Mesenchymal stem cell (in vitro differentiated cells and primary cell): ENCODE results near the gene GZMH.
"Not testable (repeated sequence)": the region's sequence is repeated elsewhere in the genome, so short reads cannot be mapped to it uniquely, and the experiment has no call there.

Experiments
- DNase-seq: peaks from one replicate; pipeline ENCODE4 v3.0.0-alpha.2; 2013
- H2AFZ ChIP-seq: one replicate; pipeline ENCODE4 v1.6.1; 2013; ENCODE audit warnings: low read depth, mild to moderate bottlenecking, control low read depth, inconsistent platforms, low read length, moderate library complexity
- H2AK5ac ChIP-seq: 2 replicates; pipeline ENCODE4 v1.6.1; 2013; ENCODE audit warnings: low read length, moderate library complexity, mild to moderate bottlenecking, inconsistent platforms; ENCODE audit not compliant: severe bottlenecking
- H2BK120ac ChIP-seq: one replicate; pipeline ENCODE4 v1.6.1; 2013; ENCODE audit warnings: low read depth, mild to moderate bottlenecking, inconsistent platforms, low read length, moderate library complexity
- H2BK12ac ChIP-seq, 2 experiments: one replicate each; pipeline ENCODE4 v1.6.1; 2013; ENCODE audit warnings: inconsistent platforms in 2 of 2, low read length in 2 of 2, mild to moderate bottlenecking in 2 of 2, moderate library complexity in 2 of 2, control low read depth in 1 of 2
- H2BK15ac ChIP-seq: one replicate; pipeline ENCODE4 v1.6.1; 2013; ENCODE audit warnings: mild to moderate bottlenecking, low read depth, inconsistent platforms; ENCODE audit not compliant: poor library complexity, severe bottlenecking
- H2BK5ac ChIP-seq: 2 replicates; pipeline ENCODE4 v1.6.1; 2013; ENCODE audit warnings: low read depth, mild to moderate bottlenecking, low read length, control low read depth, inconsistent platforms; ENCODE audit not compliant: poor library complexity, severe bottlenecking
- H3K14ac ChIP-seq, 2 experiments: one replicate each; pipeline ENCODE4 v1.6.1; 2013; ENCODE audit warnings: inconsistent platforms in 2 of 2, low read length in 2 of 2, control low read depth in 1 of 2, mild to moderate bottlenecking in 1 of 2, moderate library complexity in 1 of 2
- H3K18ac ChIP-seq, 2 experiments: one replicate each; pipeline ENCODE4 v1.6.1; 2013; ENCODE audit warnings: inconsistent platforms in 2 of 2, low read length in 2 of 2, control low read depth in 1 of 2, low read depth in 1 of 2, mild to moderate bottlenecking in 1 of 2
- H3K23ac ChIP-seq, 2 experiments: one replicate each; pipeline ENCODE4 v1.6.1; 2013; ENCODE audit warnings: inconsistent platforms in 2 of 2, low read length in 2 of 2, mild to moderate bottlenecking in 2 of 2, moderate library complexity in 2 of 2, control low read depth in 1 of 2
- H3K27ac ChIP-seq: 2 replicates; pipeline ENCODE4 v1.5.1; 2013; ENCODE audit warnings: mild to moderate bottlenecking, moderate library complexity, low read length, control low read depth, inconsistent platforms; ENCODE audit not compliant: poor library complexity, severe bottlenecking
- H3K27me3 ChIP-seq, 2 experiments: 2 replicates each; pipeline versions ENCODE4 v1.6.1 to v1.7.0; 2013; ENCODE audit warnings: low read length in 2 of 2, mild to moderate bottlenecking in 2 of 2, moderate library complexity in 2 of 2, control low read depth in 1 of 2, inconsistent platforms in 1 of 2; ENCODE audit not compliant: control insufficient read depth in 1 of 2, insufficient read depth in 1 of 2
- H3K36me3 ChIP-seq, 2 experiments: 2 replicates each; pipeline versions ENCODE4 v1.6.1 to v1.7.0; 2013; ENCODE audit warnings: low read length in 2 of 2, control low read depth in 1 of 2, inconsistent platforms in 1 of 2, low read depth in 1 of 2, mild to moderate bottlenecking in 1 of 2; ENCODE audit not compliant: insufficient read depth in 2 of 2, control insufficient read depth in 1 of 2
- H3K4ac ChIP-seq, 2 experiments: one replicate each; pipeline ENCODE4 v1.6.1; 2013; ENCODE audit warnings: inconsistent platforms in 2 of 2, low read length in 2 of 2, mild to moderate bottlenecking in 2 of 2, moderate library complexity in 2 of 2, control low read depth in 1 of 2, low read depth in 1 of 2
- H3K4me1 ChIP-seq: 2 replicates; pipeline ENCODE4 v1.6.1; 2013; ENCODE audit warnings: low read depth, low read length, control low read depth; ENCODE audit not compliant: control insufficient read depth, insufficient read depth
- H3K4me2 ChIP-seq: 2 replicates; pipeline ENCODE4 v1.6.1; 2013; ENCODE audit warnings: low read length, mild to moderate bottlenecking, inconsistent platforms; ENCODE audit not compliant: poor library complexity, severe bottlenecking
- H3K4me3 ChIP-seq, 2 experiments: 2 replicates each; pipeline versions ENCODE4 v1.5.1 to v1.7.0; 2013; ENCODE audit warnings: low read length in 2 of 2, mild to moderate bottlenecking in 2 of 2, control low read depth in 1 of 2, low read depth in 1 of 2; ENCODE audit not compliant: insufficient read depth in 1 of 2
- H3K79me1 ChIP-seq: replicated peaks from 2 replicates; pipeline ENCODE4 v1.6.1; 2013; ENCODE audit warnings: mild to moderate bottlenecking, control low read depth, low read length, inconsistent platforms; ENCODE audit not compliant: poor library complexity, severe bottlenecking
- H3K9ac ChIP-seq: 2 replicates; pipeline ENCODE4 v1.7.0; 2013; ENCODE audit warnings: mild to moderate bottlenecking, low read length, moderate library complexity
- H3K9me3 ChIP-seq: 2 replicates; pipeline ENCODE4 v1.7.0; 2013; ENCODE audit warnings: mild to moderate bottlenecking, low read length; ENCODE audit not compliant: control insufficient read depth
- H4K8ac ChIP-seq: one replicate; pipeline ENCODE4 v1.6.1; 2013; ENCODE audit warnings: inconsistent platforms, mild to moderate bottlenecking, low read length, moderate library complexity
- H4K91ac ChIP-seq: one replicate; pipeline ENCODE4 v1.6.1; 2013; ENCODE audit warnings: mild to moderate bottlenecking, low read length, inconsistent platforms
- WGBS: methylation state at CpG from one replicate; pipeline ENCODE4 v1.1.7; 2013; ENCODE audit warnings: mixed read lengths; 5-methylcytosine and 5-hydroxymethylcytosine counted together

Gene GZMH

GRCh38 chr14:24595073-24595808, 14.2 kb downstream of the GZMH start:
- Histone ChIP-seq H4K8ac (no peak overlapping the region), H3K4me3 (no peak overlapping the region), H2BK15ac (no peak overlapping the region), H3K14ac (no peak overlapping the region), H2AFZ (no peak overlapping the region), H3K18ac (no peak overlapping the region), H4K91ac (no peak overlapping the region), H3K27ac (no peak overlapping the region), H3K9ac (no peak overlapping the region), H3K36me3 (no peaks in the 10 kb centered on the region), H3K4me2 (no peak overlapping the region), H3K27me3 (no peaks in the 10 kb centered on the region), H3K4me1 (no peaks in the 10 kb centered on the region), H3K4ac (no peak overlapping the region), H2BK120ac (no peak overlapping the region), H3K23ac (no peak overlapping the region), H3K79me1 (no peaks in the 10 kb centered on the region), H2AK5ac (no peak overlapping the region), H2BK5ac (no peak overlapping the region), H3K9me3 (peaks cover 11% of the 10 kb centered on the region), H2BK12ac (no peak overlapping the region)
- DNase-seq = no peak
- WGBS = 60% methylated on average over 3 of the region's 3 CpGs

- no CpG with 5 or more reads among the region's 2 CpGs for WGBS
- H2BK12ac ChIP-seq = not testable (repeated sequence)
Observed at GRCh38 chr14:24591004-24591403, 18.5 kb downstream of the GZMH start.

GRCh38 chr14:24584402-24584801, 25.1 kb downstream of the GZMH start:
- H3K36me3 ChIP-seq, H2BK12ac ChIP-seq, H3K4me2 ChIP-seq, DNase-seq, H4K8ac ChIP-seq, H3K18ac ChIP-seq, H2AFZ ChIP-seq, H3K27ac ChIP-seq, H3K27me3 ChIP-seq, H2AK5ac ChIP-seq, H3K79me1 ChIP-seq, H2BK5ac ChIP-seq, H4K91ac ChIP-seq, H3K4me1 ChIP-seq, H2BK15ac ChIP-seq, H2BK120ac ChIP-seq, H3K4ac ChIP-seq, H3K23ac ChIP-seq, H3K14ac ChIP-seq, H3K9ac ChIP-seq, H3K4me3 ChIP-seq, H3K9me3 ChIP-seq: not testable (repeated sequence)
- 80% methylated on average over 1 of the region's 3 CpGs for WGBS

More at GRCh38 chr14:24591004-24591403, 18.5 kb downstream of the GZMH start:
- not testable (repeated sequence) for H3K27me3 ChIP-seq, H2BK15ac ChIP-seq, H4K91ac ChIP-seq, H3K14ac ChIP-seq, H2BK5ac ChIP-seq, H2AFZ ChIP-seq, H4K8ac ChIP-seq, H3K4me3 ChIP-seq, DNase-seq, H3K4me1 ChIP-seq, H3K23ac ChIP-seq, H3K9ac ChIP-seq, H3K36me3 ChIP-seq, H3K9me3 ChIP-seq, H3K79me1 ChIP-seq, H2BK120ac ChIP-seq, H3K27ac ChIP-seq, H3K4me2 ChIP-seq, H3K4ac ChIP-seq, H2AK5ac ChIP-seq, H3K18ac ChIP-seq

GRCh38 chr14:24578558-24578957, 30.9 kb downstream of the GZMH start:
- H3K4ac ChIP-seq = no peak overlapping the region

More at GRCh38 chr14:24578558-24578957, 30.9 kb downstream of the GZMH start:
- Histone ChIP-seq H4K91ac (no peak overlapping the region), H3K36me3 (no peaks in the 10 kb centered on the region), H3K27ac (no peak overlapping the region), H3K27me3 (no peaks in the 10 kb centered on the region), H3K9me3 (peaks cover 8% of the 10 kb centered on the region), H2BK12ac (no peak overlapping the region), H3K4me1 (no peaks in the 10 kb centered on the region), H2BK120ac (no peak overlapping the region), H3K4me3 (no peak overlapping the region), H2BK5ac (no peak overlapping the region), H3K18ac (no peak overlapping the region), H4K8ac (no peak overlapping the region), H3K79me1 (no peaks in the 10 kb centered on the region), H3K4me2 (no peak overlapping the region), H3K9ac (no peak overlapping the region), H2BK15ac (no peak overlapping the region), H3K14ac (no peak overlapping the region), H2AK5ac (no peak overlapping the region), H3K23ac (no peak overlapping the region), H2AFZ (no peak overlapping the region)
- 25% methylated on average over 1 of the region's 2 CpGs for WGBS
- DNase-seq = no peak
